Measurements from ENCODE around the gene SDK1.

Gene SDK1

GRCh38 chr7:4202154-4202736 lies 901.2 kb downstream of the SDK1 start:
- Histone ChIP-seq H3K9me3 (ENCODE audit: insufficient read depth, low read length, severe bottlenecking) (no peaks in the 10 kb centered on the region), H3K27ac (ENCODE audit: low read length) (no peak overlapping the region), H3K27me3 (ENCODE audit: insufficient read depth, low read length, poor library complexity) (no peaks in the 10 kb centered on the region), H3K36me3 (ENCODE audit: insufficient read depth, low read length) (no peaks in the 10 kb centered on the region), H3K4me2 (ENCODE audit: insufficient read depth, low read length) (no peak overlapping the region), H2AFZ (ENCODE audit: low read depth, low read length) (no peak overlapping the region), H4K20me1 (ENCODE audit: insufficient read depth, low read length) (no peaks in the 10 kb centered on the region), H3K79me2 (ENCODE audit: insufficient read depth, low read length) (no peaks in the 10 kb centered on the region), H3K4me1 (ENCODE audit: insufficient read depth, low read length) (no peaks in the 10 kb centered on the region), H3K4me3 (ENCODE audit: low read depth in 1 of 2, low read length in 2 of 2) (no peak overlapping the region), H3K9ac (ENCODE audit: low read depth, low read length) (no peak overlapping the region)
- TF ChIP-seq, protein P1, sequence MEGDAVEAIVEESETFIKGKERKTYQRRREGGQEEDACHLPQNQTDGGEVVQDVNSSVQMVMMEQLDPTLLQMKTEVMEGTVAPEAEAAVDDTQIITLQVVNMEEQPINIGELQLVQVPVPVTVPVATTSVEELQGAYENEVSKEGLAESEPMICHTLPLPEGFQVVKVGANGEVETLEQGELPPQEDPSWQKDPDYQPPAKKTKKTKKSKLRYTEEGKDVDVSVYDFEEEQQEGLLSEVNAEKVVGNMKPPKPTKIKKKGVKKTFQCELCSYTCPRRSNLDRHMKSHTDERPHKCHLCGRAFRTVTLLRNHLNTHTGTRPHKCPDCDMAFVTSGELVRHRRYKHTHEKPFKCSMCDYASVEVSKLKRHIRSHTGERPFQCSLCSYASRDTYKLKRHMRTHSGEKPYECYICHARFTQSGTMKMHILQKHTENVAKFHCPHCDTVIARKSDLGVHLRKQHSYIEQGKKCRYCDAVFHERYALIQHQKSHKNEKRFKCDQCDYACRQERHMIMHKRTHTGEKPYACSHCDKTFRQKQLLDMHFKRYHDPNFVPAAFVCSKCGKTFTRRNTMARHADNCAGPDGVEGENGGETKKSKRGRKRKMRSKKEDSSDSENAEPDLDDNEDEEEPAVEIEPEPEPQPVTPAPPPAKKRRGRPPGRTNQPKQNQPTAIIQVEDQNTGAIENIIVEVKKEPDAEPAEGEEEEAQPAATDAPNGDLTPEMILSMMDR (IDR thresholded peaks at IDR 0.05; ENCODE audit: borderline replicate concordance, extremely low read depth, low read length, poor library complexity, severe bottlenecking) = no peak
- TF ChIP-seq EZH2 (IDR thresholded peaks at IDR 0.05; ENCODE audit: borderline replicate concordance, low read depth, low read length, severe bottlenecking) = no peak
- no peak for ATAC-seq (ENCODE audit: insufficient read depth, low read depth)
- no peak for DNase-seq

GRCh38 chr7:4202954-4203353 lies 901.9 kb downstream of the SDK1 start:
- Histone ChIP-seq H3K27ac (ENCODE audit: low read length) (no peak overlapping the region), H3K9me3 (ENCODE audit: insufficient read depth, low read length, severe bottlenecking) (no peaks in the 10 kb centered on the region), H3K4me2 (ENCODE audit: insufficient read depth, low read length) (no peak overlapping the region), H3K27me3 (ENCODE audit: insufficient read depth, low read length, poor library complexity) (no peaks in the 10 kb centered on the region), H3K79me2 (ENCODE audit: insufficient read depth, low read length) (no peaks in the 10 kb centered on the region), H4K20me1 (ENCODE audit: insufficient read depth, low read length) (no peaks in the 10 kb centered on the region), H3K4me3 (ENCODE audit: low read depth in 1 of 2, low read length in 2 of 2) (no peak overlapping the region), H3K4me1 (ENCODE audit: insufficient read depth, low read length) (no peaks in the 10 kb centered on the region), H3K36me3 (ENCODE audit: insufficient read depth, low read length) (no peaks in the 10 kb centered on the region), H2AFZ (ENCODE audit: low read depth, low read length) (no peak overlapping the region), H3K9ac (ENCODE audit: low read depth, low read length) (no peak overlapping the region)
- DNase-seq (no peak), ATAC-seq (ENCODE audit: insufficient read depth, low read depth) (no peak)
- TF ChIP-seq, protein P1 (IDR thresholded peaks at IDR 0.05; ENCODE audit: borderline replicate concordance, extremely low read depth, low read length, poor library complexity, severe bottlenecking) = no peak
- no peak for TF ChIP-seq EZH2 (IDR thresholded peaks at IDR 0.05; ENCODE audit: borderline replicate concordance, low read depth, low read length, severe bottlenecking)

GRCh38 chr7:4203626-4204512 lies 902.8 kb downstream of the SDK1 start:
- H3K9me3 ChIP-seq (ENCODE audit: insufficient read depth, low read length, severe bottlenecking) = no peaks in the 10 kb centered on the region
- no peak overlapping the region for H2AFZ ChIP-seq (ENCODE audit: low read depth, low read length)

More at GRCh38 chr7:4203626-4204512, 902.8 kb downstream of the SDK1 start:
- Histone ChIP-seq H3K4me3 (ENCODE audit: low read depth in 1 of 2, low read length in 2 of 2) (no peak overlapping the region), H3K27ac (ENCODE audit: low read length) (no peak overlapping the region), H3K4me1 (ENCODE audit: insufficient read depth, low read length) (no peaks in the 10 kb centered on the region), H3K9ac (ENCODE audit: low read depth, low read length) (no peak overlapping the region), H4K20me1 (ENCODE audit: insufficient read depth, low read length) (no peaks in the 10 kb centered on the region), H3K79me2 (ENCODE audit: insufficient read depth, low read length) (no peaks in the 10 kb centered on the region), H3K27me3 (ENCODE audit: insufficient read depth, low read length, poor library complexity) (no peaks in the 10 kb centered on the region), H3K36me3 (ENCODE audit: insufficient read depth, low read length) (no peaks in the 10 kb centered on the region), H3K4me2 (ENCODE audit: insufficient read depth, low read length) (no peak overlapping the region)
- no peak for ATAC-seq (ENCODE audit: insufficient read depth, low read depth)
- DNase-seq = no peak
- TF ChIP-seq, protein P1 (IDR thresholded peaks at IDR 0.05; ENCODE audit: borderline replicate concordance, extremely low read depth, low read length, poor library complexity, severe bottlenecking) = no peak
- no peak for TF ChIP-seq EZH2 (IDR thresholded peaks at IDR 0.05; ENCODE audit: borderline replicate concordance, low read depth, low read length, severe bottlenecking)
